NCI-H2081 (cell line): ENCODE data around the gene TNS3.

Experiments
- DNase-seq, 2 experiments: peaks; one replicate each; lab custom pipeline; 2025; lab: John Stamatoyannopoulos, UW

TNS3 gene

GRCh38 chr7:47258798-47259197, 323.1 kb downstream of the TNS3 start:
- DNase-seq = no peak

- DNase-seq = no peak
Observed at GRCh38 chr7:47256016-47256415, 325.9 kb downstream of the TNS3 start.

- no peak for DNase-seq
Observed at GRCh38 chr7:47255441-47255840, 326.5 kb downstream of the TNS3 start.

- DNase-seq = no peak
Observed at GRCh38 chr7:47255007-47255406, 326.9 kb downstream of the TNS3 start.

GRCh38 chr7:47254081-47254977, 327.6 kb downstream of the TNS3 start:
- peak; percentile 61 to 70 for DNase-seq

GRCh38 chr7:47253650-47254080, 328.2 kb downstream of the TNS3 start:
- DNase-seq = no peak

- no peak for DNase-seq
Observed at GRCh38 chr7:47252675-47253074, 329.2 kb downstream of the TNS3 start.

- no peak for DNase-seq
Observed at GRCh38 chr7:47249361-47249760, 332.6 kb downstream of the TNS3 start.

- DNase-seq = no peak
Observed at GRCh38 chr7:47248797-47249196, 333.1 kb downstream of the TNS3 start.

GRCh38 chr7:47247132-47247531, 334.8 kb downstream of the TNS3 start:
- no peak for DNase-seq

- no peak for DNase-seq
Observed at GRCh38 chr7:47244692-47245091, 337.2 kb downstream of the TNS3 start.

- no peak for DNase-seq
Observed at GRCh38 chr7:47241112-47242065, 340.5 kb downstream of the TNS3 start.

GRCh38 chr7:47239931-47240421, 341.9 kb downstream of the TNS3 start:
- DNase-seq = no peak

- DNase-seq = no peak
Observed at GRCh38 chr7:47239034-47239433, 342.9 kb downstream of the TNS3 start.

- DNase-seq = no peak
Observed at GRCh38 chr7:47236480-47237129, 345.3 kb downstream of the TNS3 start.

GRCh38 chr7:47233996-47234395, 347.9 kb downstream of the TNS3 start:
- peak; percentile 12 to 61 for DNase-seq

- DNase-seq = no peak
Observed at GRCh38 chr7:47232751-47233412, 349.0 kb downstream of the TNS3 start.

GRCh38 chr7:47231627-47232026, 350.3 kb downstream of the TNS3 start:
- no peak for DNase-seq

GRCh38 chr7:47231032-47231431, 350.9 kb downstream of the TNS3 start:
- no peak for DNase-seq

- DNase-seq = no peak
Observed at GRCh38 chr7:47228386-47229014, 353.4 kb downstream of the TNS3 start.

- DNase-seq = no peak
Observed at GRCh38 chr7:47227762-47228177, 354.1 kb downstream of the TNS3 start.
